SK-N-SH treated with all-trans-retinoic acid at 6 μM for 48 hours (cell line): ENCODE results near the gene SORCS2.
A peak's percentile ranks its signal among the peaks of the same experiment; 100 is the strongest.

Experiments
- ATAC-seq: fragments of 200-7000 bp; cut with Tn5 transposase; 3 replicates; pipeline ENCODE4 v1.9.1; 2020; ENCODE audit warnings: mild to moderate bottlenecking, moderate library complexity
- ARNTL ChIP-seq: fragments of 450-650 bp; formaldehyde crosslinking; IDR thresholded peaks from 2 replicates; pipeline ENCODE4 v1.5.0; 2020; ENCODE audit warnings: low read depth, mild to moderate bottlenecking, moderate library complexity, borderline replicate concordance
- BACH2 ChIP-seq: fragments of 250-450 bp; sonication (Bioruptor Pico); IDR thresholded peaks from 2 replicates; pipeline ENCODE4 v1.9.0; 2021; ENCODE audit warnings: mild to moderate bottlenecking, borderline replicate concordance
- CSDC2 ChIP-seq: fragments of 250-450 bp; sonication (Bioruptor Pico); IDR thresholded peaks from 2 replicates; pipeline ENCODE4 v1.5.0; 2020; ENCODE audit warnings: mild to moderate bottlenecking, moderate library complexity
- ESRRG ChIP-seq: fragments of 250-450 bp; sonication (Bioruptor Pico); IDR thresholded peaks from 2 replicates; pipeline ENCODE4 v1.6.1; 2021; ENCODE audit warnings: mild to moderate bottlenecking
- GLIS3 ChIP-seq: fragments of 250-450 bp; sonication (Bioruptor Pico); IDR thresholded peaks from 2 replicates; pipeline ENCODE4 v1.5.0; 2020; ENCODE audit warnings: mild to moderate bottlenecking, moderate library complexity
- OSR1 ChIP-seq: fragments of 250-450 bp; sonication (Bioruptor Pico); IDR thresholded peaks from 2 replicates; pipeline ENCODE4 v1.8.0; 2022; ENCODE audit warnings: moderate library complexity, mild to moderate bottlenecking, inconsistent platforms
- PPARA ChIP-seq: fragments of 250-450 bp; sonication (Bioruptor Pico); IDR thresholded peaks from 2 replicates; pipeline ENCODE4 v1.5.0; 2020; ENCODE audit warnings: mild to moderate bottlenecking, borderline replicate concordance
- RARB ChIP-seq: fragments of 250-450 bp; sonication (Bioruptor Pico); IDR thresholded peaks from 2 replicates; pipeline ENCODE4 v1.8.0; 2021; ENCODE audit warnings: mild to moderate bottlenecking, moderate library complexity
- SNAI2 ChIP-seq: fragments of 250-450 bp; sonication (Bioruptor Pico); IDR thresholded peaks from 2 replicates; pipeline ENCODE4 v1.5.0; 2020; ENCODE audit warnings: mild to moderate bottlenecking, moderate library complexity
- TCF4 ChIP-seq: fragments of 250-450 bp; sonication (Bioruptor Pico); IDR thresholded peaks from 2 replicates; pipeline ENCODE4 v1.8.0; 2021; ENCODE audit warnings: mild to moderate bottlenecking, moderate library complexity, borderline replicate concordance
- TOX ChIP-seq: fragments of 250-450 bp; sonication (Bioruptor Pico); IDR thresholded peaks from 2 replicates; pipeline ENCODE4 v1.8.0; 2021; ENCODE audit warnings: mild to moderate bottlenecking, moderate library complexity, borderline replicate concordance
- ZC3H10 ChIP-seq: fragments of 250-450 bp; sonication (Bioruptor Pico); IDR thresholded peaks from 2 replicates; pipeline ENCODE4 v1.5.1; 2021; ENCODE audit warnings: mild to moderate bottlenecking, moderate library complexity
- ZFP3 ChIP-seq: fragments of 250-450 bp; sonication (Bioruptor Pico); IDR thresholded peaks from 2 replicates; pipeline ENCODE4 v1.5.0; 2020; ENCODE audit warnings: mild to moderate bottlenecking, moderate library complexity
- ZFP30 ChIP-seq: fragments of 450-650 bp; formaldehyde crosslinking; IDR thresholded peaks from 2 replicates; pipeline ENCODE4 v1.5.0; 2022; ENCODE audit warnings: mild to moderate bottlenecking, moderate library complexity
- ZNF565 ChIP-seq: fragments of 450-650 bp; formaldehyde crosslinking; conservative IDR thresholded peaks from 2 replicates; pipeline ENCODE4 v1.5.0; 2020; ENCODE audit warnings: low read depth, mild to moderate bottlenecking, moderate library complexity
- ZNF70 ChIP-seq: fragments of 450-650 bp; formaldehyde crosslinking; IDR thresholded peaks from 2 replicates; pipeline ENCODE4 v1.5.0; 2020; ENCODE audit warnings: mild to moderate bottlenecking, moderate library complexity
- ZNF8 ChIP-seq: fragments of 450-650 bp; formaldehyde crosslinking; IDR thresholded peaks from 2 replicates; pipeline ENCODE4 v1.5.0; 2020; ENCODE audit warnings: mild to moderate bottlenecking, moderate library complexity
- TF ChIP-seq, protein P1 (sequence below): fragments of 250-450 bp; sonication (Bioruptor Pico); IDR thresholded peaks from 2 replicates; pipeline ENCODE4 v1.8.0; 2020; ENCODE audit warnings: mild to moderate bottlenecking, moderate library complexity, borderline replicate concordance
- TF ChIP-seq, protein P2 (sequence below): fragments of 250-450 bp; sonication (Bioruptor Pico); IDR thresholded peaks from 2 replicates; pipeline ENCODE4 v1.5.0; 2020; ENCODE audit warnings: mild to moderate bottlenecking, moderate library complexity
- TF ChIP-seq, protein P3 (sequence below): fragments of 250-450 bp; sonication (Bioruptor Pico); IDR thresholded peaks from 2 replicates; pipeline ENCODE4 v1.8.0; 2021; ENCODE audit warnings: low read depth, mild to moderate bottlenecking, moderate library complexity, borderline replicate concordance

The SORCS2 gene

DNA sequence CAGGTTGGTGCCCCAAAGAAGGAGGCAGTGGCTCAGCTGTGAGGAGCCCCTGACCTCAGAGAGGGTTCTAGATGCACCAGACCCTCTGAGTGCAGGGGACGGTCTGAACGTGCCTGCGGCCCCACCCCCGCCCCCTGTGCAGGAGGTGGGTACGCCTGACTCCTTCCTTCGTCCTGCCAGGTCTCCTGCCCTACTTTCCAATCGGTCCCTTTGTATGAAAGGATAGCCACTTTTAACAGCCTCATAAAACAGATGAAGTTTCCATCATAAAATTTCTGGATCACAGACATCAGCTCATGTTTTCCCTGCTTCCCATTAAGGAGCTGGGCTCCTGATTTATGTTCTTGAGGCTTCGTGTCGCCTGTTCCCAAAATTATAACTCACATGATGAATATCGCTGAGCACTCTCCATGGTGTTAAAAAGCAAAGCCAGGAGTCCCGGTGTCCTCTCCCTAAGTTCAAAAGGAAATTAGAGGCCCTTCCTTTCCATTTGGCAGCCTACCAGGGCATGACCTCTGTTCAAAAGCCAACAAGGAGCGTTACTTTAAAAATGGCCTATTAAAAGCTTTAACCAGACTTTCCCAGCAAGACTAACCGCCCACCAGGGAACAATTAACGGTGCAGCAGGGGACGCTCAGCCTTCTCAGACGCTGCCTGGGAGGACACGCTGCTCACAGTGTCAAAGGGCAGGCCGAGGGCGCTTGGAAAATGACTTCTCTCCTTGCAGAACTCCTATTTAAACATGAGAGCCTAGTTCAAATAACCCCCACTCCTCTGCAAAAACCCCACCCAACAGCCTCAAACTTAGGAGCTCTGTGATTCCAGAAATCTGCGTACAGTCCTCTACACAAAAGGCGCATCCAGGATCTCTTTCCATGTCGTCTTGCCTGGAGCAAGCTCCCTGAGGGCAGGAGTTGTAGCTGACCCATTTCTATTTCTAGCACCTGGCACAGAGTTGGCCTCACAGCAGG lies 565.4 kb downstream of the SORCS2 start:
- TF ChIP-seq ZFP3 (CRISPR knock-in tag): peak; percentile 83
- TF ChIP-seq, protein P1, sequence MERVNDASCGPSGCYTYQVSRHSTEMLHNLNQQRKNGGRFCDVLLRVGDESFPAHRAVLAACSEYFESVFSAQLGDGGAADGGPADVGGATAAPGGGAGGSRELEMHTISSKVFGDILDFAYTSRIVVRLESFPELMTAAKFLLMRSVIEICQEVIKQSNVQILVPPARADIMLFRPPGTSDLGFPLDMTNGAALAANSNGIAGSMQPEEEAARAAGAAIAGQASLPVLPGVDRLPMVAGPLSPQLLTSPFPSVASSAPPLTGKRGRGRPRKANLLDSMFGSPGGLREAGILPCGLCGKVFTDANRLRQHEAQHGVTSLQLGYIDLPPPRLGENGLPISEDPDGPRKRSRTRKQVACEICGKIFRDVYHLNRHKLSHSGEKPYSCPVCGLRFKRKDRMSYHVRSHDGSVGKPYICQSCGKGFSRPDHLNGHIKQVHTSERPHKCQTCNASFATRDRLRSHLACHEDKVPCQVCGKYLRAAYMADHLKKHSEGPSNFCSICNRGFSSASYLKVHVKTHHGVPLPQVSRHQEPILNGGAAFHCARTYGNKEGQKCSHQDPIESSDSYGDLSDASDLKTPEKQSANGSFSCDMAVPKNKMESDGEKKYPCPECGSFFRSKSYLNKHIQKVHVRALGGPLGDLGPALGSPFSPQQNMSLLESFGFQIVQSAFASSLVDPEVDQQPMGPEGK (CRISPR knock-in tag): no peak
- TF ChIP-seq, all 23 proteins: peak for 1
- no peak for ATAC-seq

DNA sequence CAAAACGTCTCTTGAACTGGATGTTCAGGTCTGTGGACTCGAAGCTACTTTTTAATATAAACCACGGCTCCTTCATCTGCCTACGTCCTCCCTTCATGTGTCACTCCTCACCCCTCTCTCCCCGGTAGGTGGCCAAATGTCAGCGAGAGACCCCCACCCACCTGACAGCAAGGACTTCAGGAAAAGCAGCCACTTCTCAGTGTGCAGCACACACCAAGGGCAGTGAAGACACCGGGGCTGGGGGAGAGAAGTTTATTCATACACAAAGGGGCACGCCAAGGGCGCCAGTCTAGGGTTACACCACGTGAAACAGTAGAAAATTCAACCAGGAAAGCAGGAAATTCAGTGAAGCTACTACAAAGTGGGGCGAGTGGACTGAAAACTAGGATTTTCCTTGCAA lies 566.1 kb downstream of the SORCS2 start:
- TF ChIP-seq ZNF8 (CRISPR knock-in tag) (no peak), OSR1 (CRISPR knock-in tag) (no peak), ZFP30 (no peak), GLIS3 (CRISPR knock-in tag) (no peak), ARNTL (no peak), ZNF565 (CRISPR knock-in tag) (no peak), PPARA (CRISPR knock-in tag) (no peak), ZNF70 (CRISPR knock-in tag) (no peak), CSDC2 (no peak), BACH2 (no peak), RARB (no peak), TOX (CRISPR knock-in tag) (no peak), ESRRG (CRISPR knock-in tag) (no peak), ZFP3 (CRISPR knock-in tag) (no peak), TCF4 (no peak), SNAI2 (CRISPR knock-in tag) (no peak), ZC3H10 (CRISPR knock-in tag) (no peak)
- TF ChIP-seq, protein P2, sequence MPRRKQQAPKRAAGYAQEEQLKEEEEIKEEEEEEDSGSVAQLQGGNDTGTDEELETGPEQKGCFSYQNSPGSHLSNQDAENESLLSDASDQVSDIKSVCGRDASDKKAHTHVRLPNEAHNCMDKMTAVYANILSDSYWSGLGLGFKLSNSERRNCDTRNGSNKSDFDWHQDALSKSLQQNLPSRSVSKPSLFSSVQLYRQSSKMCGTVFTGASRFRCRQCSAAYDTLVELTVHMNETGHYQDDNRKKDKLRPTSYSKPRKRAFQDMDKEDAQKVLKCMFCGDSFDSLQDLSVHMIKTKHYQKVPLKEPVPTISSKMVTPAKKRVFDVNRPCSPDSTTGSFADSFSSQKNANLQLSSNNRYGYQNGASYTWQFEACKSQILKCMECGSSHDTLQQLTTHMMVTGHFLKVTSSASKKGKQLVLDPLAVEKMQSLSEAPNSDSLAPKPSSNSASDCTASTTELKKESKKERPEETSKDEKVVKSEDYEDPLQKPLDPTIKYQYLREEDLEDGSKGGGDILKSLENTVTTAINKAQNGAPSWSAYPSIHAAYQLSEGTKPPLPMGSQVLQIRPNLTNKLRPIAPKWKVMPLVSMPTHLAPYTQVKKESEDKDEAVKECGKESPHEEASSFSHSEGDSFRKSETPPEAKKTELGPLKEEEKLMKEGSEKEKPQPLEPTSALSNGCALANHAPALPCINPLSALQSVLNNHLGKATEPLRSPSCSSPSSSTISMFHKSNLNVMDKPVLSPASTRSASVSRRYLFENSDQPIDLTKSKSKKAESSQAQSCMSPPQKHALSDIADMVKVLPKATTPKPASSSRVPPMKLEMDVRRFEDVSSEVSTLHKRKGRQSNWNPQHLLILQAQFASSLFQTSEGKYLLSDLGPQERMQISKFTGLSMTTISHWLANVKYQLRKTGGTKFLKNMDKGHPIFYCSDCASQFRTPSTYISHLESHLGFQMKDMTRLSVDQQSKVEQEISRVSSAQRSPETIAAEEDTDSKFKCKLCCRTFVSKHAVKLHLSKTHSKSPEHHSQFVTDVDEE (CRISPR knock-in tag): no peak
- TF ChIP-seq, protein P1 (CRISPR knock-in tag): no peak
- TF ChIP-seq, all 23 proteins: peak for 0
- ATAC-seq: no peak

DNA sequence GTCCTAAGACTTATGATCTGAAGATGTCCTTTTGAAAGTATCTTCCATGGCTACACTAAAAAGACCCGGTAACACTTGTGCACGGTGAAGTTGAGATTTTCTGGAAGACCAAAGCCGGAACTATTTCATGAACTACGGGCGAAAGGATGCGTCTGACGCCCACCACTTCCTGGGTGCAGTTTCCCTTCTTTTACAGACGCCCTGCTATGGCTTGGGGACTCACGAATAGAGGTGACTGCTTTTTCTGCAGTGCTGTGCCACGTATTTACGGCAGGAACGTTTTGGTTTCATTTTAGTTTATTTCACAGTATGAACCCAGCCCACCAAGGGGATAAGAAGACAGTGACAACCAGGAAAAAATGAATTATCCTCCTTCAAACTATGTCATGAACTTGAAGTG lies 566.9 kb downstream of the SORCS2 start:
- TF ChIP-seq RARB (no peak), BACH2 (no peak), ZFP3 (CRISPR knock-in tag) (no peak), ZFP30 (no peak), ZC3H10 (CRISPR knock-in tag) (no peak), OSR1 (CRISPR knock-in tag) (no peak), SNAI2 (CRISPR knock-in tag) (no peak), TCF4 (no peak), ZNF565 (CRISPR knock-in tag) (no peak), TOX (CRISPR knock-in tag) (no peak), ARNTL (no peak), PPARA (CRISPR knock-in tag) (no peak)
- TF ChIP-seq, protein P2 (CRISPR knock-in tag): no peak
- TF ChIP-seq, protein P1 (CRISPR knock-in tag): no peak
- TF ChIP-seq, protein P3, sequence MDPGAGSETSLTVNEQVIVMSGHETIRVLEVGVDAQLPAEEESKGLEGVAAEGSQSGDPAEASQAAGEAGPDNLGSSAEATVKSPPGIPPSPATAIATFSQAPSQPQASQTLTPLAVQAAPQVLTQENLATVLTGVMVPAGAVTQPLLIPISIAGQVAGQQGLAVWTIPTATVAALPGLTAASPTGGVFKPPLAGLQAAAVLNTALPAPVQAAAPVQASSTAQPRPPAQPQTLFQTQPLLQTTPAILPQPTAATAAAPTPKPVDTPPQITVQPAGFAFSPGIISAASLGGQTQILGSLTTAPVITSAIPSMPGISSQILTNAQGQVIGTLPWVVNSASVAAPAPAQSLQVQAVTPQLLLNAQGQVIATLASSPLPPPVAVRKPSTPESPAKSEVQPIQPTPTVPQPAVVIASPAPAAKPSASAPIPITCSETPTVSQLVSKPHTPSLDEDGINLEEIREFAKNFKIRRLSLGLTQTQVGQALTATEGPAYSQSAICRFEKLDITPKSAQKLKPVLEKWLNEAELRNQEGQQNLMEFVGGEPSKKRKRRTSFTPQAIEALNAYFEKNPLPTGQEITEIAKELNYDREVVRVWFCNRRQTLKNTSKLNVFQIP: no peak
- TF ChIP-seq, all 23 proteins: peak for 0
- ATAC-seq: no peak
